ENCODE data around the gene TRMT6. TPM values are rescaled to one million over a fixed set of nuclear protein-coding genes. Genes with fewer than 3 reads are reported as not detected.

The TRMT6 gene
- total RNA-seq: 10 to 100 TPM; 16.1 to 19.8 TPM

- no peaks in the 10 kb centered on the region for H3K9me3 Mint-ChIP-seq
- H3K27ac Mint-ChIP-seq: peak within 1 kb of the TSS; percentile 87 to 97
- DNase-seq (ENCODE audit: low spot score in 2 of 2) (peak; percentile 93 to 97), ATAC-seq (peak; percentile 93 to 94)
- H3K36me3 Mint-ChIP-seq: peaks cover 49 to 55% of the 10 kb centered on the region in 2 donors
Observed at GRCh38 chr20:5950271-5951031, at the start of gene TRMT6, which contains the start of gene MCM8. Gene TRMT6 (minus strand): TSS chr20:5950533. CDS start chr20:5950405, 128 bp downstream. Gene MCM8 (plus strand): TSS chr20:5950652. CDS start chr20:5952016, 1,364 bp downstream.

- ATAC-seq (no peak), DNase-seq (ENCODE audit: low spot score in 2 of 2) (no peak)
- H3K9me3 Mint-ChIP-seq: no peaks in the 10 kb centered on the region
- H3K27ac Mint-ChIP-seq: no peak overlapping the region
- H3K36me3 Mint-ChIP-seq: peaks cover 0 to 9% of the 10 kb centered on the region in 2 donors
Observed at GRCh38 chr20:5999783-6000182, 49.5 kb upstream of the TRMT6 start.

GRCh38 chr20:5996765-5997164, 46.4 kb upstream of the TRMT6 start:
- peak overlapping the region in 1 of 2 donors; percentile 10 for H3K27ac Mint-ChIP-seq
- DNase-seq (ENCODE audit: low spot score in 2 of 2): peak in 1 of 2 donors; percentile 40

GRCh38 chr20:5991623-5992441, 41.5 kb upstream of the TRMT6 start:
- DNase-seq (ENCODE audit: low spot score in 2 of 2) (no peak), ATAC-seq (no peak)
- Mint-ChIP-seq H3K36me3 (peaks cover 7 to 20% of the 10 kb centered on the region in 2 donors), H3K9me3 (no peaks in the 10 kb centered on the region), H3K27ac (no peak overlapping the region)

More at GRCh38 chr20:5996765-5997164, 46.4 kb upstream of the TRMT6 start:
- peak; percentile 93 to 98 for ATAC-seq
- Mint-ChIP-seq H3K9me3 (no peaks in the 10 kb centered on the region), H3K36me3 (peaks cover 0 to 13% of the 10 kb centered on the region in 2 donors)

GRCh38 chr20:5990946-5991345, 40.6 kb upstream of the TRMT6 start:
- Mint-ChIP-seq H3K9me3 (no peaks in the 10 kb centered on the region), H3K27ac (no peak overlapping the region), H3K36me3 (peaks cover 7 to 20% of the 10 kb centered on the region in 2 donors)
- ATAC-seq (no peak), DNase-seq (ENCODE audit: low spot score in 2 of 2) (no peak)

- no peak for DNase-seq (ENCODE audit: low spot score in 2 of 2)
- Mint-ChIP-seq H3K9me3 (no peaks in the 10 kb centered on the region), H3K36me3 (peaks cover 9 to 10% of the 10 kb centered on the region in 2 donors), H3K27ac (no peak overlapping the region)
- no peak for ATAC-seq
Observed at GRCh38 chr20:5989539-5989938, 39.2 kb upstream of the TRMT6 start.

- ATAC-seq (no peak), DNase-seq (ENCODE audit: low spot score in 2 of 2) (no peak)
- Mint-ChIP-seq H3K9me3 (no peaks in the 10 kb centered on the region), H3K27ac (no peak overlapping the region), H3K36me3 (peaks cover 7 to 14% of the 10 kb centered on the region in 2 donors)
Observed at GRCh38 chr20:5987383-5987782, 37.0 kb upstream of the TRMT6 start.

GRCh38 chr20:5980720-5981538, 30.6 kb upstream of the TRMT6 start:
- Mint-ChIP-seq H3K9me3 (no peaks in the 10 kb centered on the region), H3K27ac (no peak overlapping the region), H3K36me3 (peaks cover 28 to 31% of the 10 kb centered on the region in 2 donors)
- DNase-seq (ENCODE audit: low spot score in 2 of 2): no peak
- no peak for ATAC-seq

- peak overlapping the region; percentile 6 to 37 for H3K27ac Mint-ChIP-seq
- H3K9me3 Mint-ChIP-seq: no peaks in the 10 kb centered on the region
- H3K36me3 Mint-ChIP-seq: peaks cover 28 to 31% of the 10 kb centered on the region in 2 donors
- DNase-seq (ENCODE audit: low spot score in 2 of 2) (no peak), ATAC-seq (no peak)
Observed at GRCh38 chr20:5979801-5980200, 29.5 kb upstream of the TRMT6 start.

- DNase-seq (ENCODE audit: low spot score in 2 of 2): no peak
- no peak overlapping the region for H3K27ac Mint-ChIP-seq
- peaks cover 25 to 28% of the 10 kb centered on the region in 2 donors for H3K36me3 Mint-ChIP-seq
- H3K9me3 Mint-ChIP-seq: no peaks in the 10 kb centered on the region
- ATAC-seq: no peak
Observed at GRCh38 chr20:5977975-5978374, 27.6 kb upstream of the TRMT6 start.

- Mint-ChIP-seq H3K36me3 (peaks cover 25 to 28% of the 10 kb centered on the region in 2 donors), H3K9me3 (no peaks in the 10 kb centered on the region), H3K27ac (no peak overlapping the region)
- ATAC-seq (no peak), DNase-seq (ENCODE audit: low spot score in 2 of 2) (no peak)
Observed at GRCh38 chr20:5977223-5977622, 26.9 kb upstream of the TRMT6 start.

GRCh38 chr20:5975778-5976177, 25.4 kb upstream of the TRMT6 start:
- no peak for ATAC-seq
- Mint-ChIP-seq H3K9me3 (no peaks in the 10 kb centered on the region), H3K36me3 (peaks cover 28 to 30% of the 10 kb centered on the region in 2 donors), H3K27ac (no peak overlapping the region)
- no peak for DNase-seq (ENCODE audit: low spot score in 2 of 2)

- ATAC-seq: peak in 1 of 2 donors; percentile 43
- Mint-ChIP-seq H3K9me3 (no peaks in the 10 kb centered on the region), H3K27ac (peak overlapping the region in 1 of 2 donors; percentile 29), H3K36me3 (peaks cover 25 to 27% of the 10 kb centered on the region in 2 donors)
- no peak for DNase-seq (ENCODE audit: low spot score in 2 of 2)
Observed at GRCh38 chr20:5974531-5974930, 24.2 kb upstream of the TRMT6 start.

GRCh38 chr20:5973971-5974370, 23.6 kb upstream of the TRMT6 start:
- Mint-ChIP-seq H3K27ac (peak overlapping the region in 1 of 2 donors; percentile 29), H3K36me3 (peaks cover 19 to 21% of the 10 kb centered on the region in 2 donors), H3K9me3 (no peaks in the 10 kb centered on the region)
- no peak for ATAC-seq
- DNase-seq (ENCODE audit: low spot score in 2 of 2): no peak

- DNase-seq (ENCODE audit: low spot score in 2 of 2): no peak
- ATAC-seq: no peak
- Mint-ChIP-seq H3K36me3 (peaks cover 11 to 17% of the 10 kb centered on the region in 2 donors), H3K27ac (no peak overlapping the region), H3K9me3 (no peaks in the 10 kb centered on the region)
Observed at GRCh38 chr20:5973172-5973571, 22.8 kb upstream of the TRMT6 start.

- DNase-seq (ENCODE audit: low spot score in 2 of 2): no peak
- no peak for ATAC-seq
- no peak overlapping the region for H3K27ac Mint-ChIP-seq
- H3K36me3 Mint-ChIP-seq: peaks cover 8 to 15% of the 10 kb centered on the region in 2 donors
- no peaks in the 10 kb centered on the region for H3K9me3 Mint-ChIP-seq
Observed at GRCh38 chr20:5971203-5971602, 20.9 kb upstream of the TRMT6 start.
